Type B pancreatic cell (in vitro differentiated cells): ENCODE results near the gene SUMF2. TPM values are rescaled to one million over a fixed set of nuclear protein-coding genes. Genes with fewer than 3 reads are reported as not detected.
"Not testable (repeated sequence)": the region's sequence is repeated elsewhere in the genome, so short reads cannot be mapped to it uniquely, and the experiment has no call there.

Source experiments
- DNase-seq: peaks from one replicate; pipeline ENCODE4 v3.0.0; 2021; ENCODE audit warnings: mixed read lengths; ENCODE audit not compliant: unreplicated experiment; ENCODE audit errors: extremely low spot score
- H3K27ac Mint-ChIP-seq: 2 replicates; pipeline ENCODE4 v1.8.0; 2021; ENCODE audit warnings: mild to moderate bottlenecking, mixed read lengths
- H3K27me3 Mint-ChIP-seq: 2 replicates; pipeline ENCODE4 v1.8.0; 2021; ENCODE audit warnings: mixed read lengths
- H3K36me3 Mint-ChIP-seq: 2 replicates; pipeline ENCODE4 v1.8.0; 2021; ENCODE audit warnings: mixed read lengths
- H3K4me1 Mint-ChIP-seq: one replicate; pipeline ENCODE4 v1.8.0; 2021; ENCODE audit warnings: mixed read lengths; ENCODE audit not compliant: unreplicated experiment
- H3K4me3 Mint-ChIP-seq: 2 replicates; pipeline ENCODE4 v1.8.0; 2021; ENCODE audit warnings: mild to moderate bottlenecking, mixed read lengths
- H3K9me3 Mint-ChIP-seq: 2 replicates; pipeline ENCODE4 v1.8.0; 2021; ENCODE audit warnings: mixed read lengths
- CTCF ChIP-seq: fragments of 200-600 bp; sonication (generic); conservative IDR thresholded peaks from 2 replicates; pipeline ENCODE4 v1.5.0; 2021; ENCODE audit warnings: antibody characterized with exemption, mild to moderate bottlenecking
- total RNA-seq: library from RNA; stranded (reverse); gene quantifications from 2 replicates; pipeline ENCODE4 v1.2.1, GENCODE V29; 2021; ENCODE audit warnings: low replicate concordance

Gene SUMF2
- total RNA-seq, 1 donor from 2014 or later = 125 TPM

DNA sequence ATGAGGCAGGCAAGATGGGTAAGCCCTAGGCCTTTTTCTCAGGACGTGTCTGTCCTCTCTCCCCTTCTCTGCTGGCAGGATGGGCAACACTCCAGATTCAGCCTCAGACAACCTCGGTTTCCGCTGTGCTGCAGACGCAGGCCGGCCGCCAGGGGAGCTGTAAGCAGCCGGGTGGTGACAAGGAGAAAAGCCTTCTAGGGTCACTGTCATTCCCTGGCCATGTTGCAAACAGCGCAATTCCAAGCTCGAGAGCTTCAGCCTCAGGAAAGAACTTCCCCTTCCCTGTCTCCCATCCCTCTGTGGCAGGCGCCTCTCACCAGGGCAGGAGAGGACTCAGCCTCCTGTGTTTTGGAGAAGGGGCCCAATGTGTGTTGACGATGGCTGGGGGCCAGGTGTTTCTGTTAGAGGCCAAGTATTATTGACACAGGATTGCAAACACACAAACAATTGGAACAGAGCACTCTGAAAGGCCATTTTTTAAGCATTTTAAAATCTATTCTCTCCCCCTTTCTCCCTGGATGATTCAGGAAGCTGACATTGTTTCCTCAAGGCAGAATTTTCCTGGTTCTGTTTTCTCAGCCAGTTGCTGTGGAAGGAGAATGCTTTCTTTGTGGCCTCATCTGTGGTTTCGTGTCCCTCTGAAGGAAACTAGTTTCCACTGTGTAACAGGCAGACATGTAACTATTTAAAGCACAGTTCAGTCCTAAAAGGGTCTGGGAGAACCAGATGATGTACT lies 15.5 kb downstream of the SUMF2 start:
- Mint-ChIP-seq H3K36me3 (no peaks in the 10 kb centered on the region), H3K27me3 (no peaks in the 10 kb centered on the region), H3K9me3 (no peaks in the 10 kb centered on the region), H3K27ac (no peak overlapping the region), H3K4me3 (no peak overlapping the region), H3K4me1 (no peaks in the 10 kb centered on the region)
- no peak for DNase-seq
- no peak for TF ChIP-seq CTCF

- H3K27ac Mint-ChIP-seq, H3K27me3 Mint-ChIP-seq, H3K36me3 Mint-ChIP-seq, DNase-seq, H3K4me1 Mint-ChIP-seq, H3K4me3 Mint-ChIP-seq, H3K9me3 Mint-ChIP-seq: not testable (repeated sequence)
Measured at GRCh38 chr7:56080726-56081435, 16.8 kb downstream of the SUMF2 start.

- no peaks in the 10 kb centered on the region for H3K27me3 Mint-ChIP-seq
- H3K4me1 Mint-ChIP-seq = no peaks in the 10 kb centered on the region
- DNase-seq = no peak
- TF ChIP-seq CTCF = no peak
- no peaks in the 10 kb centered on the region for H3K9me3 Mint-ChIP-seq
- H3K27ac Mint-ChIP-seq = no peak overlapping the region
- H3K4me3 Mint-ChIP-seq = no peak overlapping the region
- no peaks in the 10 kb centered on the region for H3K36me3 Mint-ChIP-seq
Measured at GRCh38 chr7:56081626-56082340, 17.7 kb downstream of the SUMF2 start.

GRCh38 chr7:56083150-56083785 lies 19.2 kb downstream of the SUMF2 start:
- Mint-ChIP-seq H3K27ac (no peak overlapping the region), H3K4me1 (no peaks in the 10 kb centered on the region)

GRCh38 chr7:56086761-56087160 lies 22.7 kb downstream of the SUMF2 start:
- no peak for DNase-seq
- Mint-ChIP-seq H3K4me1 (no peaks in the 10 kb centered on the region), H3K9me3 (no peaks in the 10 kb centered on the region), H3K27me3 (no peaks in the 10 kb centered on the region), H3K4me3 (no peak overlapping the region), H3K27ac (no peak overlapping the region), H3K36me3 (no peaks in the 10 kb centered on the region)
- no peak for TF ChIP-seq CTCF

More at GRCh38 chr7:56083150-56083785, 19.2 kb downstream of the SUMF2 start:
- no peak for DNase-seq
- no peaks in the 10 kb centered on the region for H3K27me3 Mint-ChIP-seq
- H3K9me3 Mint-ChIP-seq = no peaks in the 10 kb centered on the region
- no peaks in the 10 kb centered on the region for H3K36me3 Mint-ChIP-seq
- TF ChIP-seq CTCF = no peak
- no peak overlapping the region for H3K4me3 Mint-ChIP-seq
